HCT116 (cell line): ENCODE results near the gene CASP6. TPM values are rescaled to one million over a fixed set of nuclear protein-coding genes. Genes with fewer than 3 reads are reported as not detected.

Source experiments
- ATAC-seq: fragments of 200-7000 bp; cut with Tn5 transposase; 2 replicates; pipeline ENCODE4 v1.9.1; 2020; ENCODE audit warnings: mild to moderate bottlenecking, moderate library complexity
- BruUV-seq: library from RNA; stranded (reverse); fragments of 400-500 nt; replicated peaks from 2 replicates; lab custom pipeline; 2021; lab: Mats Ljungman, UMichigan
- CTCF ChIA-PET: fragments of 300-600 bp; sonication (Branson Sonifier 250); formaldehyde crosslinking; loops from one replicate; lab custom pipeline; 2021; ENCODE audit warnings: antibody characterized with exemption; lab: Charles Lee
- POLR2A ChIA-PET: fragments of 300-600, 350-600 bp; sonication (Branson Sonifier 250); formaldehyde crosslinking; loops from one replicate; lab custom pipeline; 2021; ENCODE audit warnings: antibody characterized with exemption; lab: Charles Lee
- RAD21 ChIA-PET, 2 experiments: fragments of 300-600 bp; sonication (Branson Sonifier 250); formaldehyde crosslinking; loops; one replicate each; lab custom pipeline; 2023; ENCODE audit warnings: low total read pairs in 2 of 2; ENCODE audit not compliant: uncharacterized antibody in 2 of 2, unreplicated experiment in 2 of 2, low non-redundant PET in 1 of 2; lab: Charles Lee
- DNase-seq: peaks from one replicate; pipeline ENCODE4 v3.0.0-alpha.2; 2010; ENCODE audit warnings: low read depth, low spot score
- H2AFZ ChIP-seq: fragments of 200-600 bp; shearing (Covaris generic), sonication (generic); 2 replicates; pipeline ENCODE4 v1.6.1; 2017; ENCODE audit warnings: low read depth, mixed run types, mixed read lengths, antibody characterized with exemption, low read length; ENCODE audit not compliant: poor library complexity, severe bottlenecking
- H3K27ac ChIP-seq: 2 replicates; pipeline ENCODE4 v1.5.1; 2012; ENCODE audit warnings: low read depth, low read length
- H3K27me3 ChIP-seq: fragments of 200-600 bp; sonication (generic); 2 replicates; pipeline ENCODE4 v1.6.1; 2016; ENCODE audit warnings: mixed run types, low read length, mixed read lengths; ENCODE audit not compliant: insufficient read depth
- H3K36me3 ChIP-seq, 2 experiments: fragments of 200-500 bp in 1 of 2; fragments of 200-600 bp in 1 of 2; sonication (Bioruptor generic) in 1 of 2; sonication (generic) in 1 of 2; 2 replicates each; pipeline versions ENCODE4 v1.5.1 to v1.6.1; 2014 to 2016; ENCODE audit warnings: low read length in 2 of 2, inconsistent platforms in 1 of 2, mixed read lengths in 1 of 2, mixed run types in 1 of 2; ENCODE audit not compliant: insufficient read depth in 2 of 2, control insufficient read depth in 1 of 2
- H3K4me1 ChIP-seq, 2 experiments: fragments of 200-600 bp in 1 of 2; sonication (generic) in 1 of 2; 2 replicates each; pipeline versions ENCODE4 v1.5.1 to v1.6.1; 2012 to 2017; ENCODE audit warnings: low read length in 2 of 2, inconsistent platforms in 1 of 2, mild to moderate bottlenecking in 1 of 2, mixed read lengths in 1 of 2, mixed run types in 1 of 2, moderate library complexity in 1 of 2; ENCODE audit not compliant: insufficient read depth in 2 of 2, control insufficient read depth in 1 of 2
- H3K4me2 ChIP-seq: fragments of 200-600 bp; sonication (generic); 2 replicates; pipeline ENCODE4 v1.6.1; 2017; ENCODE audit warnings: mixed run types, low read length, mixed read lengths
- H3K4me3 ChIP-seq, 2 experiments: fragments of 200-600 bp in 1 of 2; sonication (generic) in 1 of 2; replicated peaks in 1 of 2; 2 replicates each; pipeline ENCODE4 v1.5.1; 2011 to 2016; ENCODE audit warnings: low read length in 2 of 2, control low read depth in 1 of 2, low read depth in 1 of 2, mild to moderate bottlenecking in 1 of 2, mixed read lengths in 1 of 2, mixed run types in 1 of 2
- H3K79me2 ChIP-seq: fragments of 200-600 bp; sonication (generic); 2 replicates; pipeline ENCODE4 v1.6.1; 2017; ENCODE audit warnings: mild to moderate bottlenecking, mixed run types, low read length, moderate library complexity, mixed read lengths; ENCODE audit not compliant: insufficient read depth
- H3K9ac ChIP-seq: fragments of 200-600 bp; sonication (generic); 2 replicates; pipeline ENCODE4 v1.6.1; 2016; ENCODE audit warnings: low read length, mixed read lengths
- H3K9me2 ChIP-seq: fragments of 200-600 bp; sonication (generic), shearing (Covaris generic); 2 replicates; pipeline ENCODE4 v1.6.1; 2017; ENCODE audit warnings: mixed run types, mild to moderate bottlenecking, moderate library complexity; ENCODE audit not compliant: insufficient read depth
- H3K9me3 ChIP-seq, 2 experiments: fragments of 200-500 bp in 1 of 2; fragments of 200-600 bp in 1 of 2; sonication (Bioruptor generic) in 1 of 2; sonication (generic) in 1 of 2; 2 replicates each; pipeline ENCODE4 v1.6.1; 2014 to 2017; ENCODE audit warnings: low read length in 2 of 2, mixed read lengths in 2 of 2, inconsistent platforms in 1 of 2, low read depth in 1 of 2, mild to moderate bottlenecking in 1 of 2, mixed run types in 1 of 2, moderate library complexity in 1 of 2; ENCODE audit not compliant: control insufficient read depth in 1 of 2, insufficient read depth in 1 of 2
- H4K20me1 ChIP-seq: fragments of 200-600 bp; sonication (generic), shearing (Covaris generic); 2 replicates; pipeline ENCODE4 v1.6.1; 2017; ENCODE audit warnings: mixed run types, mild to moderate bottlenecking, moderate library complexity; ENCODE audit not compliant: insufficient read depth
- CBX3 ChIP-seq: IDR thresholded peaks from 2 replicates; pipeline ENCODE4 v1.6.1; 2012; ENCODE audit warnings: low read depth
- JUND ChIP-seq: IDR thresholded peaks from 2 replicates; pipeline ENCODE4 v1.6.1; 2012
- RAD21 ChIP-seq: IDR thresholded peaks from 2 replicates; pipeline ENCODE4 v1.6.1; 2012; ENCODE audit warnings: low read depth, mild to moderate bottlenecking
- REST ChIP-seq: IDR thresholded peaks from 2 replicates; pipeline ENCODE4 v1.6.1; 2012; ENCODE audit warnings: low read depth
- SP1 ChIP-seq: IDR thresholded peaks from 2 replicates; pipeline ENCODE4 v1.6.1; 2012; ENCODE audit warnings: low read depth
- SRF ChIP-seq: IDR thresholded peaks from 2 replicates; pipeline ENCODE4 v1.6.1; 2012; ENCODE audit warnings: low read depth
- intact Hi-C: fragments of 100-400 bp; cut with micrococcal nuclease; formaldehyde crosslinking; loops from 2 replicates; pipeline ENCODE4 v1.10.0; 2022
- total RNA-seq: library from RNA; stranded (reverse); gene quantifications from one replicate; pipeline ENCODE4 v1.2.1, GENCODE V29; 2021; ENCODE audit not compliant: unreplicated experiment

The CASP6 gene
- total RNA-seq, 1 experiment from 2014 or later, result 18.1 TPM

GRCh38 chr4:109729117-109729717 lies 26.0 kb upstream of the CASP6 start:
- H4K20me1 ChIP-seq, result 0 out of 2 replicates have a peak, but pooled peaks cover 4% of the 10 kb centered on the region
- H3K9me3 ChIP-seq, result no peaks in the 10 kb centered on the region
- no peak overlapping the region for H2AFZ ChIP-seq
- no peak; the same call in 1 of the 2 replicates for ATAC-seq
- H3K4me3 ChIP-seq, result peak overlapping the region; percentile 75 to 77
- CTCF ChIA-PET, result no interaction called here
- no peak for DNase-seq
- no peaks in the 10 kb centered on the region for H3K9me2 ChIP-seq
- H3K9ac ChIP-seq, result peak overlapping the region; percentile 84
- peak overlapping the region; percentile 86 for H3K4me2 ChIP-seq
- H3K79me2 ChIP-seq, result peaks cover 52% of the 10 kb centered on the region
- H3K27me3 ChIP-seq, result no peaks in the 10 kb centered on the region
- H3K27ac ChIP-seq, result peak overlapping the region; percentile 71
- TSS peak; percentile 55 for BruUV-seq
- H3K36me3 ChIP-seq, result no peaks in the 10 kb centered on the region
- RAD21 ChIA-PET, result interaction anchor here in 1 of 2 experiments (1.3 kb wide), 1 partner anchor 26 kb away, joined by 4 read pairs; the partner anchor contains the start of gene CASP6
- TF ChIP-seq SP1 (peak; percentile 24; the same call in 1 of the 2 replicates), SRF (no peak), REST (no peak)
- intact Hi-C loops, result loop anchor here (5.0 kb wide), 1 partner anchor 167 kb away; the partner anchor contains the start of gene MCUB
- POLR2A ChIA-PET, result no interaction called here
- peaks cover 6 to 17% of the 10 kb centered on the region in 2 experiments for H3K4me1 ChIP-seq

GRCh38 chr4:109728385-109728784 lies 25.1 kb upstream of the CASP6 start:
- ChIA-PET RAD21 (no interaction called here), POLR2A (no interaction called here), CTCF (no interaction called here)
- Histone ChIP-seq H4K20me1 (0 out of 2 replicates have a peak, but pooled peaks cover 4% of the 10 kb centered on the region), H3K4me2 (peak overlapping the region; percentile 86), H2AFZ (no peak overlapping the region), H3K4me3 (peak overlapping the region; percentile 75 to 77), H3K4me1 (peaks cover 6 to 17% of the 10 kb centered on the region in 2 experiments), H3K9me3 (no peaks in the 10 kb centered on the region), H3K36me3 (no peaks in the 10 kb centered on the region), H3K27me3 (no peaks in the 10 kb centered on the region), H3K79me2 (peaks cover 54% of the 10 kb centered on the region), H3K9me2 (no peaks in the 10 kb centered on the region), H3K9ac (peak overlapping the region; percentile 84), H3K27ac (no peak overlapping the region)
- TF ChIP-seq JUND (no peak), CBX3 (no peak), RAD21 (no peak)
- ATAC-seq (no peak), DNase-seq (no peak)
- intact Hi-C loops, result loop anchor here (5.0 kb wide), 1 partner anchor 166 kb away; the partner anchor contains the start of gene MCUB
- no TSS peak for BruUV-seq
